HL-60 (cell line): ENCODE measurements around the gene CADM2.

Experiments used
- DNase-seq, 2 experiments: peaks; one replicate each; pipeline ENCODE4 v3.0.0-alpha.2; 2010 to 2020; ENCODE audit warnings: low read depth in 1 of 2, low spot score in 1 of 2
- H3K27ac ChIP-seq: fragments of 250-450 bp; sonication (Bioruptor Pico); replicated peaks from 2 replicates; pipeline ENCODE4 v1.5.1; 2020; ENCODE audit warnings: mild to moderate bottlenecking, moderate library complexity
- H3K27me3 ChIP-seq: fragments of 250-450 bp; sonication (Bioruptor Pico); 2 replicates; pipeline ENCODE4 v1.5.1; 2021; ENCODE audit warnings: mild to moderate bottlenecking, moderate library complexity; ENCODE audit not compliant: insufficient read depth, poor library complexity, severe bottlenecking
- H3K4me3 ChIP-seq: replicated peaks from 2 replicates; pipeline ENCODE4 v1.5.1; 2011; ENCODE audit warnings: mild to moderate bottlenecking, control low read depth, low read length; ENCODE audit not compliant: insufficient read depth
- GABPA ChIP-seq: IDR thresholded peaks from 2 replicates; pipeline ENCODE4 v1.6.1; 2012; ENCODE audit warnings: low read depth
- POLR2AphosphoS5 ChIP-seq: IDR thresholded peaks from 2 replicates; pipeline ENCODE4 v1.6.1; 2012; ENCODE audit warnings: low read depth
- SPI1 ChIP-seq: IDR thresholded peaks from 2 replicates; pipeline ENCODE4 v1.6.1; 2012; ENCODE audit warnings: low read depth, mild to moderate bottlenecking, borderline replicate concordance
- TF ChIP-seq, protein P1 (sequence below): IDR thresholded peaks from 2 replicates; pipeline ENCODE4 v1.6.1; 2012; ENCODE audit warnings: low read depth; ENCODE audit not compliant: insufficient replicate concordance
- TF ChIP-seq, protein P2 (sequence below): IDR thresholded peaks from one replicate; pipeline ENCODE4 v1.5.1; 2011; ENCODE audit warnings: low read length, control low read depth, inconsistent platforms; ENCODE audit not compliant: insufficient read depth

CADM2 gene

DNA sequence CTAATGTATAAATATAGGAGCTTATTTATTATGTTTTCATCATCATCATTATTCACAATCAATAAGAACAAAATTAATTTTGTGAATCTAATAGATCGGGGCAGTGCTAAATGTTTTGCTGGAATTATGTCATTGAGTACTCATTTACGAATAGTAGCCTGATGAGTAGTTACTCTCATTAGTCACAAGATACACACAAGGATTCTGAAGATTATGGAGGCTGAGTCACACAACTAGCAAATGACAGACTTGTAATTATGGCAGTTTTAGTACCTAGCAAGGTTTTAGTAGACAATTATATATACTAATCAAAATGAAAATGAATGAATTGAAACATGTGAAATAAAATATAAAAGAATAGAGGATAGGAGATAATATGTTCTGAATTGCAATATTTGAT, 954.2 kb downstream of the CADM2 start:
- no peak for DNase-seq
- TF ChIP-seq, protein P1, sequence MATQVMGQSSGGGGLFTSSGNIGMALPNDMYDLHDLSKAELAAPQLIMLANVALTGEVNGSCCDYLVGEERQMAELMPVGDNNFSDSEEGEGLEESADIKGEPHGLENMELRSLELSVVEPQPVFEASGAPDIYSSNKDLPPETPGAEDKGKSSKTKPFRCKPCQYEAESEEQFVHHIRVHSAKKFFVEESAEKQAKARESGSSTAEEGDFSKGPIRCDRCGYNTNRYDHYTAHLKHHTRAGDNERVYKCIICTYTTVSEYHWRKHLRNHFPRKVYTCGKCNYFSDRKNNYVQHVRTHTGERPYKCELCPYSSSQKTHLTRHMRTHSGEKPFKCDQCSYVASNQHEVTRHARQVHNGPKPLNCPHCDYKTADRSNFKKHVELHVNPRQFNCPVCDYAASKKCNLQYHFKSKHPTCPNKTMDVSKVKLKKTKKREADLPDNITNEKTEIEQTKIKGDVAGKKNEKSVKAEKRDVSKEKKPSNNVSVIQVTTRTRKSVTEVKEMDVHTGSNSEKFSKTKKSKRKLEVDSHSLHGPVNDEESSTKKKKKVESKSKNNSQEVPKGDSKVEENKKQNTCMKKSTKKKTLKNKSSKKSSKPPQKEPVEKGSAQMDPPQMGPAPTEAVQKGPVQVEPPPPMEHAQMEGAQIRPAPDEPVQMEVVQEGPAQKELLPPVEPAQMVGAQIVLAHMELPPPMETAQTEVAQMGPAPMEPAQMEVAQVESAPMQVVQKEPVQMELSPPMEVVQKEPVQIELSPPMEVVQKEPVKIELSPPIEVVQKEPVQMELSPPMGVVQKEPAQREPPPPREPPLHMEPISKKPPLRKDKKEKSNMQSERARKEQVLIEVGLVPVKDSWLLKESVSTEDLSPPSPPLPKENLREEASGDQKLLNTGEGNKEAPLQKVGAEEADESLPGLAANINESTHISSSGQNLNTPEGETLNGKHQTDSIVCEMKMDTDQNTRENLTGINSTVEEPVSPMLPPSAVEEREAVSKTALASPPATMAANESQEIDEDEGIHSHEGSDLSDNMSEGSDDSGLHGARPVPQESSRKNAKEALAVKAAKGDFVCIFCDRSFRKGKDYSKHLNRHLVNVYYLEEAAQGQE, result no peak
- Histone ChIP-seq H3K4me3 (no peak overlapping the region), H3K27me3 (no peaks in the 10 kb centered on the region), H3K27ac (no peak overlapping the region)

DNA sequence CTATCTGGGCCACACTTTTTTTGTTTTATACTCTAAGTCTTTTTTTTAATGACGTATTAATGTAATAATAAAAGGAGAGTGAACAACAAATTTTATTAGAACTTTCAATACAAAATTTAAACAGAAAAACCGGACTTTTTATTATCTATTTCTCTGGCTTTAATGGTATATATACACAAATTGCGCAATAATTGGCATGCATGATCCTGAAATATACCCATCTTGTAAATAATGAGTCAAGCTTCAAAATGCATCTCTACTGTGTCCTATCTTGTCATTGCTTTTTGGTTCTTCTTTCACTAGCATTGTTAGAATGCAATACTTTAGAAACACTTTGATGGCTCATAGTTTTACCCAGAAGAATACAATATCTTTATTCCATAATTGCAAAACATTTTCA, 963.6 kb downstream of the CADM2 start:
- no peak overlapping the region for H3K4me3 ChIP-seq

DNA sequence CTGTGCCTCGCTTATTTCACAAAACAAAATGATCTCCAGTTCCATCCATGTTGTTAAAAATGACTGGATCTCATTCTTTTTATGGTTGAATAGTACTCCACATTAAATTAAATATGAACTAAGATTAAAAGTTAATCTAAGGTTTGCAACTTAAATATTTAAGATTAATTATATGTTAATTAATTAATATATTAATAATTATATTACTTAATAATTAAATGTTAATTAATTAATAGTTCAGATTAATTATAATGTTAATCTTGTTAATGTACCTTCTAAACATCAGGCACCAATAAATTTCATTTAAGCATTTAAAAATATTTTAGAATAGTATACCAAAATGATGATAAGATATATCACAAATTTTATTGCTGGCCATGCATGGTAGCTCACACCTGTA, 971.9 kb downstream of the CADM2 start:
- H3K4me3 ChIP-seq, result no peak overlapping the region
- DNase-seq, result no peak
- TF ChIP-seq, protein P2, sequence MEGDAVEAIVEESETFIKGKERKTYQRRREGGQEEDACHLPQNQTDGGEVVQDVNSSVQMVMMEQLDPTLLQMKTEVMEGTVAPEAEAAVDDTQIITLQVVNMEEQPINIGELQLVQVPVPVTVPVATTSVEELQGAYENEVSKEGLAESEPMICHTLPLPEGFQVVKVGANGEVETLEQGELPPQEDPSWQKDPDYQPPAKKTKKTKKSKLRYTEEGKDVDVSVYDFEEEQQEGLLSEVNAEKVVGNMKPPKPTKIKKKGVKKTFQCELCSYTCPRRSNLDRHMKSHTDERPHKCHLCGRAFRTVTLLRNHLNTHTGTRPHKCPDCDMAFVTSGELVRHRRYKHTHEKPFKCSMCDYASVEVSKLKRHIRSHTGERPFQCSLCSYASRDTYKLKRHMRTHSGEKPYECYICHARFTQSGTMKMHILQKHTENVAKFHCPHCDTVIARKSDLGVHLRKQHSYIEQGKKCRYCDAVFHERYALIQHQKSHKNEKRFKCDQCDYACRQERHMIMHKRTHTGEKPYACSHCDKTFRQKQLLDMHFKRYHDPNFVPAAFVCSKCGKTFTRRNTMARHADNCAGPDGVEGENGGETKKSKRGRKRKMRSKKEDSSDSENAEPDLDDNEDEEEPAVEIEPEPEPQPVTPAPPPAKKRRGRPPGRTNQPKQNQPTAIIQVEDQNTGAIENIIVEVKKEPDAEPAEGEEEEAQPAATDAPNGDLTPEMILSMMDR, result no peak
- TF ChIP-seq, protein P1, result no peak
- TF ChIP-seq SPI1 (no peak), GABPA (no peak), POLR2AphosphoS5 (no peak)
- no peak overlapping the region for H3K27ac ChIP-seq
- H3K27me3 ChIP-seq, result no peaks in the 10 kb centered on the region

More for the DNA sequence above, 963.6 kb downstream of the CADM2 start:
- no peak overlapping the region for H3K27ac ChIP-seq
- H3K27me3 ChIP-seq, result no peaks in the 10 kb centered on the region
- no peak for DNase-seq
- TF ChIP-seq, protein P2, result no peak
- TF ChIP-seq, protein P1, result no peak
- TF ChIP-seq POLR2AphosphoS5 (no peak), SPI1 (no peak), GABPA (no peak)

DNA sequence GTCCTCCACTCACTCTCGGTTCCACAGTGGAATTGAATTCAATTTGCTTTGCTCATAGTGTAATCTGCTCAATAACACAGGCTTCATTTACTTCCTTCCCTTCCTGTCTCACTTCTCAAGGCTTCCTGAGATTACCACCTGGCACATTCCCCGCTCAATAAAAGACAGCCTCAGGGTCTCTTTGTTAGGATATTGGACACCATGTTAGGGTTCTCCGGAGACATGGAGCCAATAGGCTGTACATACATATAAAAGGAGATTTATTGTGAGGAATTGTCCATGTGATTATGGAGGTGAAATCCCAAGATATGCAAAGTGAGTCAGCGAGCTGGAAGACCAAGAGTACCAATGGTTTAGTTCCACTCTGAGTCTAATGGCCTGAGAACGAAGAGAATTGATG, 974.5 kb downstream of the CADM2 start:
- Histone ChIP-seq H3K27me3 (no peaks in the 10 kb centered on the region), H3K4me3 (no peak overlapping the region), H3K27ac (no peak overlapping the region)
- no peak for DNase-seq
- TF ChIP-seq, protein P1, result no peak
- no peak for TF ChIP-seq GABPA
- TF ChIP-seq, protein P2, result no peak
- no peak for TF ChIP-seq POLR2AphosphoS5
- no peak for TF ChIP-seq SPI1
